DMS114 treated with DMSO at 0.1 percent for 48 hours (cell line): ENCODE results near the gene PNPLA6.

Experiments
- DNase-seq: peaks from one replicate; lab custom pipeline; 2025; ENCODE audit not compliant: unreplicated experiment; lab: John Stamatoyannopoulos, UW

The PNPLA6 gene

GRCh38 chr19:7595466-7596133, 60.1 kb downstream of the PNPLA6 start, which contains the start of gene CAMSAP3:
CAMSAP3 (plus strand) TSS chr19:7595863; CDS start chr19:7596003, 140 bp downstream.
- peak; percentile 4 for DNase-seq

GRCh38 chr19:7596211-7596937, 60.9 kb downstream of the PNPLA6 start:
- DNase-seq: no peak

DNA sequence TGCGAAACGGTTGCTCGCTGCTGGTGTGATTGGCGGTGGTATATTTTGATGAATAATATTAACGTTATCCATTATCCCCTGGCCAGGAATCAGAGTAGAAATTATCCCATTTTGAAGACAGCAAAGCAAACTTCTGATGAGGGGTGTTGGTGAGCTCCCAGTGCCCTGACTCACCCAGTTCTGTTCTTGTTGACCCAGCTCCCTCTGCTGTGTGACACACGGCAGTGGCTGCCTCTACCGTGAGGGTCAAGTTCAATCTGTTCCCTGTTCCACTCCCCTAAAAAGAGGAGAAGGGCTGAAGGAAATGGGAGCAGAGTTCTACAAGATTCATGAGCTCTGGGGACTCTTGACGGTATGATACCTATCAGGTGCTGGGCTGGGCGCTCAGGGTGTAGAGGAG, 62.2 kb downstream of the PNPLA6 start:
- no peak for DNase-seq

DNA sequence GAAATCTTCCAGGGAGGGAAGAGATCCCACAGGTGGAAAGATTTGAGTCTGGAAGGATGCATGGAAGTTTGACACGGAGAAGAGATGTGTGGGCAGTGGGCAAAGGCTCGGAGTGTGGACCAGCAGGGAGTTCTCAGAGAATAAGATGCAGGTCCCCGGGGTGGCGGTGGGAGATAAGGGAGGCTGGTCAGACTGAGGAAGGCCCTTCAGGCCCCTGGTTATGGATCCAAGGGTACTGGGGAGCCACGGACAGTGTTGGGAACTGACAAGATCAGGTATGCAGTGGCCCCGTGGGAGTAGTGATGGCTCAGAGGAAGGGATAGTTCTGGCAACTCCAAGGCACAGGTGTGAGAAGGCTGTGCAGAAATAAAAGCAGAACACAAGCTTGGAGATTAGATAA, 62.7 kb downstream of the PNPLA6 start:
- DNase-seq: no peak

DNA sequence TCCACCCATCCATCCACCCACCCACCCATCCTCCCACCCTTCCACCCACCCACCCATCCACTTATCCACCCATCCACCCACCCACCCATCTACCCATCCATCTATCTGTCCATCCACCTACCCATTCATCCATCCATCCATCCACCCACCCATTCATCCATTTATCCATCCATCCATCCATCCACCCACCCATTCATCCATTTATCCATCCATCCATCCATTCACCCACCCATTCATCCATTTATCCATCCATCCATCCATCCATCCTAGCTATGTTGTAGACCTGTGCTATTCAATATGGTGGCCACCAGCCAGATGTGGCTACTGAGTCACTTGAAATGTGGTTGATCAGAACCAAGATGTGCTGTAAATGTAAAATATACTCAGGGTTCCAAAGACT, 65.2 kb downstream of the PNPLA6 start:
- DNase-seq: no peak

GRCh38 chr19:7602240-7602934, 66.9 kb downstream of the PNPLA6 start:
- DNase-seq: no peak

DNA sequence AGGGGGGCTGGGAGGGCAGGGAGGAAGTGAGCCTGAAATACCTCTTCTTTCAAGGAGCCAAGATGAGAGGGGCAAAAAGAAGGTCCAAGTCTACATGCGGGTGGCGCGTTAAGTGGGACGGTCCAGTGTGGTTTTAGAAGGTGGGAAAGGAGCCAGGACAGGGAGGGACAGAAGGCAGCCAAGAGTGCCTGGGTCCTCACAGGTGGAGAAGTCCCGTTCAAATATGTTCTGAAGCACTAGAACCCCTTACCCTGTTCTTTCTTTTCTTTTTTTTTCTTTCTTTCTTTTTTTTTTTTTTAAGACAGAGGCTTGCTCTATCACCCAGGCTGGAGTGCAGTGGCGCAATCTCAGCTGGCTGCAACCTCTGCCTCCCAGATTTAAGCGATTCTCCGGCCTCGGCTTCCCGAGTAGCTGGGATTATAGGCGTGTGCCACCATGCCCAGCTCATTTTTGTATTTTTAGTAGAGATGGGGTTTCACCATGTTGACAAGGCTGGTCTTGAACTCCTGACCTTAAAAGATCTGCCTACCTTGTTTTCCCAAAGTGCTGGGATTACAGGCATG, 67.5 kb downstream of the PNPLA6 start:
- DNase-seq: no peak

DNA sequence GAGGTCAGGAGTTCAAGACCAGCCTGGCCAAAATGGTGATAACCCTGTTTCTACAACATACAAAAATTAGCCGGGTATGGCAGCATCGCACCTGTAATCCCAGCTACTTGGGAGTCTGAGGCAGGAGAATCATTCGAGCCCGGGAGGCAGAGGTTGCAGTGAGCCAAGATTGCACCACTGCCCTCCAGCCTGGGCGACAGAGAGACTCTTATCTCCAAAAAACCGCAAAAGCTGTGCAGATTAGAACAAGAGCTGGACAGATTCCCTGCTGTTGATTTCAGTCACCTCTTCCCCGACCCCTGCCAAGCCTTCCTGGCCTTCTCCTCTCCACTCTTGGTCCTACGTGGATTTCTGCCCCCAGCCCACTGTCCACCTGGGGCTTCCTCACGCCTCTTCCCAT, 68.4 kb downstream of the PNPLA6 start:
- no peak for DNase-seq

GRCh38 chr19:7605490-7606222, 70.1 kb downstream of the PNPLA6 start:
- peak; percentile 13 for DNase-seq

GRCh38 chr19:7606289-7606688, 70.8 kb downstream of the PNPLA6 start:
- DNase-seq: no peak

DNA sequence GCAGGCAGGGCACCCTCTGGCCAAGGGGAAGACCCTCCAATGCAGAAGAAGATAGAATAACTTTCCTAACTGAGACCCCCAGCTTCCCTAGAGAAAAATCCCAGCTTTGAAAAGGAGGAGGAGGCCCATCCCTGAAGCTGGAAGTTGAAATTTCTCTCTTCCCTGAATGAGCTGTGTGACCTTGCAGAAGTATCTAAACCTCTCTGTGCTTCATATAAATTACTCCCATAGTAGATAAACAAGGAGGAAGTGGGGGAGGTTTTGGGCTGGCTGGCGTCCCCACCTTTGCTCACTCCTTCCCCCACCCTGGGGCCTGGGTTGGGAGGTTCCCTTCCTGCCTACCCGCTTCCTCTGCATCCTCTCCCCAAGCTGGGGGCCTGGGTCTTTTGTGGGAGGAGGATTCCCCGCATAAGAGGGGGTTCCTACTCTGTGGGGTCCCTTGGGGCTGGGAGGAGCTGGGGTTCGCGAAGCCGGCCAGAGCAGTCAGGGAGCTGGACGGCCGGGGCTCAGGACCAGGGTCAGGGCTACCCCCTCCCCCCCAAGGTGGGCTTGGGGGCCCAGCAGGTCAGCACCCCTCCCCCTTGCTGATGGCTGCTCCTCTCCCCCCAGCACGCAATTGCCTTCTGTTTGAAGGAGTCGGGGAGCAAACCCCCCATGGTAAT, 71.8 kb downstream of the PNPLA6 start:
- no peak for DNase-seq

DNA sequence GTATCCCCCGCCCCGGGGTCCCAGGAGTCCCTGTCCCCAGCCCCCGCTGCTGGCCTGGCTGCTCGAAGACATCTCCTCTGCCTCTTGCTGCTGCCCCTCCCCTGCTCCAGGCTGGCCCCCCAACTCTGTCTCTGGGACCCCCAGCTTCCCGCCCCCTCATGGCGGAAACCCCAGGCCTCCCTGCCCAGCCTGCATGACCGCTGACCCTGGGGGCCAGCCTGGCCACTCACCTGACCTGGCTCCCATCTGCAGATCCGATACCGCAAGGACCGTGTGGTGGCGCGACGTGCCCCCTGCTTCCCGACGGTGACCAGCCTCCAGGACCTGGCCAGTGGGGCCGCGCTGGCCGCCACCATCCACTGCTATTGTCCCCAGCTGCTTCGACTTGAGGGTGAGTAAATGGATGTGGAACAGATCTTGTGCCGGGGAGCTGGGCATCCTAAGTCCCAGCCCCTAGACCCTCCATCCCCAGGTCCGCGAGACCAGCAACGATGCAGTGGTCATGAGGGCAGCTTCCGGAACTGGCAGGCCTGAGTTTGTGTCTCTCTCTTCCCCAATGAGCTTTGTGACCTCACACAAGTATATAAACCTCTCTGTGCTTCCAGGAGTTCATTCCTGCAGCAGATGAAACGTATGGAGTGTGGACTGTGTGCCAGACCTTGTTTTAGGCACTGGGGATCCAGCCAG, 72.5 kb downstream of the PNPLA6 start:
- DNase-seq: no peak

DNA sequence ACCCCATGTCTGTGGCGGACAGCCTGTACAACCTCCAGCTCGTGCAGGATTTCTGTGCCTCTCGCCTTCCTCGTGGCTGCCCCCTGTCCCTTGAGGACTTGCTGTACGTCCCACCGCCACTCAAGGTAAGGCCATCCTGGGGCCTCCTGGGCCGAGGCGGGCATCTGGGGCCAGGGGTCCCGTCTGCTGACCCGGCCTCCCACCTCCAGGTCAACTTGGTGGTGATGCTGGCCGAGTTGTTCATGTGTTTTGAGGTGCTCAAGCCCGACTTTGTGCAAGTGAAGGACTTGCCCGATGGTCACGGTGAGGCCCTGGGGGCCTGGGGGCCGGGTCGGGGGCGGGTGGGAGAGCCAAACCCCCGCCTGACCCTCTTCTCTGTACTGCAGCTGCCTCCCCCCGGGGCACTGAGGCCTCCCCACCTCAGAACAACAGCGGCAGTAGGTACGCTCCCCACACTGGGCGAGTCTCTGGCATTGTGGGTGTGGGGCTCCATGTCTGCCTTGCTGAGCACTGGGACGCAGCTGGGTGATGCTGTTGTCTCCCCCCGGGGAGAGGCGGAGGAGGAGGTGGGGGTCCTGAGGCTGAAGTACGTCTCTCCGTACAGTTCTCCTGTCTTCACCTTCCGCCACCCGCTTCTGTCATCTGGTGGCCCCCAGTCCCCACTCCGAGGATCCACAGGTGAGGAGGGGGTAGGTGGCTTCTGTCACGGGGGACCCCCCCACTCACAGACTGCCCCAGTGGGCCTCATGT, 75.1 kb downstream of the PNPLA6 start:
- DNase-seq: no peak
